H1 (cell line): ENCODE results near the gene DHPS. TPM values are rescaled to one million over a fixed set of nuclear protein-coding genes. Genes with fewer than 3 reads are reported as not detected.

Source experiments
- FOSL1 ChIP-seq: IDR thresholded peaks from 2 replicates; pipeline ENCODE4 v1.6.1; 2011; ENCODE audit warnings: mild to moderate bottlenecking, low read depth, low read length, moderate library complexity; ENCODE audit not compliant: insufficient read depth
- polyA plus RNA-seq, 7 experiments: library from polyadenylated mRNA; depleted of rRNA in 3 of 7; stranded (reverse) in 5 of 7; unstranded in 2 of 7; fragments of >200 nt in 5 of 7; fragments of 200-250 nt in 2 of 7; gene quantifications; 1 replicate in 5 of 7; 2 replicates in 1 of 7; 4 replicates in 1 of 7; pipeline versions ENCODE4 v1.2.1 to v1.2.3, GENCODE V29; 2011 to 2013; ENCODE audit warnings: missing spikeins in 2 of 7, mixed read lengths in 2 of 7
- total RNA-seq: library from RNA; stranded (reverse); fragmentation: NEBNext Ultra II Directional; extraction: Animal tissue kit (Norgen Biotek cat#: 25700); gene quantifications from 2 replicates; pipeline ENCODE4 v1.2.1, GENCODE V29; 2021
- TF ChIP-seq, protein P1 (sequence below): fragments of 300-600 bp; sonication (generic); IDR thresholded peaks from 2 replicates; pipeline ENCODE4 v1.7.1; 2012; ENCODE audit warnings: low read length, moderate library complexity, mild to moderate bottlenecking, inconsistent platforms; ENCODE audit not compliant: insufficient replicate concordance

The DHPS gene
- total and polyA plus RNA-seq, 2 of the 8 experiments (the other 6 are each of a cell fraction or from before 2014, with no cell fraction given) = 86.6 to 99.6 TPM

- TF ChIP-seq, protein P1, sequence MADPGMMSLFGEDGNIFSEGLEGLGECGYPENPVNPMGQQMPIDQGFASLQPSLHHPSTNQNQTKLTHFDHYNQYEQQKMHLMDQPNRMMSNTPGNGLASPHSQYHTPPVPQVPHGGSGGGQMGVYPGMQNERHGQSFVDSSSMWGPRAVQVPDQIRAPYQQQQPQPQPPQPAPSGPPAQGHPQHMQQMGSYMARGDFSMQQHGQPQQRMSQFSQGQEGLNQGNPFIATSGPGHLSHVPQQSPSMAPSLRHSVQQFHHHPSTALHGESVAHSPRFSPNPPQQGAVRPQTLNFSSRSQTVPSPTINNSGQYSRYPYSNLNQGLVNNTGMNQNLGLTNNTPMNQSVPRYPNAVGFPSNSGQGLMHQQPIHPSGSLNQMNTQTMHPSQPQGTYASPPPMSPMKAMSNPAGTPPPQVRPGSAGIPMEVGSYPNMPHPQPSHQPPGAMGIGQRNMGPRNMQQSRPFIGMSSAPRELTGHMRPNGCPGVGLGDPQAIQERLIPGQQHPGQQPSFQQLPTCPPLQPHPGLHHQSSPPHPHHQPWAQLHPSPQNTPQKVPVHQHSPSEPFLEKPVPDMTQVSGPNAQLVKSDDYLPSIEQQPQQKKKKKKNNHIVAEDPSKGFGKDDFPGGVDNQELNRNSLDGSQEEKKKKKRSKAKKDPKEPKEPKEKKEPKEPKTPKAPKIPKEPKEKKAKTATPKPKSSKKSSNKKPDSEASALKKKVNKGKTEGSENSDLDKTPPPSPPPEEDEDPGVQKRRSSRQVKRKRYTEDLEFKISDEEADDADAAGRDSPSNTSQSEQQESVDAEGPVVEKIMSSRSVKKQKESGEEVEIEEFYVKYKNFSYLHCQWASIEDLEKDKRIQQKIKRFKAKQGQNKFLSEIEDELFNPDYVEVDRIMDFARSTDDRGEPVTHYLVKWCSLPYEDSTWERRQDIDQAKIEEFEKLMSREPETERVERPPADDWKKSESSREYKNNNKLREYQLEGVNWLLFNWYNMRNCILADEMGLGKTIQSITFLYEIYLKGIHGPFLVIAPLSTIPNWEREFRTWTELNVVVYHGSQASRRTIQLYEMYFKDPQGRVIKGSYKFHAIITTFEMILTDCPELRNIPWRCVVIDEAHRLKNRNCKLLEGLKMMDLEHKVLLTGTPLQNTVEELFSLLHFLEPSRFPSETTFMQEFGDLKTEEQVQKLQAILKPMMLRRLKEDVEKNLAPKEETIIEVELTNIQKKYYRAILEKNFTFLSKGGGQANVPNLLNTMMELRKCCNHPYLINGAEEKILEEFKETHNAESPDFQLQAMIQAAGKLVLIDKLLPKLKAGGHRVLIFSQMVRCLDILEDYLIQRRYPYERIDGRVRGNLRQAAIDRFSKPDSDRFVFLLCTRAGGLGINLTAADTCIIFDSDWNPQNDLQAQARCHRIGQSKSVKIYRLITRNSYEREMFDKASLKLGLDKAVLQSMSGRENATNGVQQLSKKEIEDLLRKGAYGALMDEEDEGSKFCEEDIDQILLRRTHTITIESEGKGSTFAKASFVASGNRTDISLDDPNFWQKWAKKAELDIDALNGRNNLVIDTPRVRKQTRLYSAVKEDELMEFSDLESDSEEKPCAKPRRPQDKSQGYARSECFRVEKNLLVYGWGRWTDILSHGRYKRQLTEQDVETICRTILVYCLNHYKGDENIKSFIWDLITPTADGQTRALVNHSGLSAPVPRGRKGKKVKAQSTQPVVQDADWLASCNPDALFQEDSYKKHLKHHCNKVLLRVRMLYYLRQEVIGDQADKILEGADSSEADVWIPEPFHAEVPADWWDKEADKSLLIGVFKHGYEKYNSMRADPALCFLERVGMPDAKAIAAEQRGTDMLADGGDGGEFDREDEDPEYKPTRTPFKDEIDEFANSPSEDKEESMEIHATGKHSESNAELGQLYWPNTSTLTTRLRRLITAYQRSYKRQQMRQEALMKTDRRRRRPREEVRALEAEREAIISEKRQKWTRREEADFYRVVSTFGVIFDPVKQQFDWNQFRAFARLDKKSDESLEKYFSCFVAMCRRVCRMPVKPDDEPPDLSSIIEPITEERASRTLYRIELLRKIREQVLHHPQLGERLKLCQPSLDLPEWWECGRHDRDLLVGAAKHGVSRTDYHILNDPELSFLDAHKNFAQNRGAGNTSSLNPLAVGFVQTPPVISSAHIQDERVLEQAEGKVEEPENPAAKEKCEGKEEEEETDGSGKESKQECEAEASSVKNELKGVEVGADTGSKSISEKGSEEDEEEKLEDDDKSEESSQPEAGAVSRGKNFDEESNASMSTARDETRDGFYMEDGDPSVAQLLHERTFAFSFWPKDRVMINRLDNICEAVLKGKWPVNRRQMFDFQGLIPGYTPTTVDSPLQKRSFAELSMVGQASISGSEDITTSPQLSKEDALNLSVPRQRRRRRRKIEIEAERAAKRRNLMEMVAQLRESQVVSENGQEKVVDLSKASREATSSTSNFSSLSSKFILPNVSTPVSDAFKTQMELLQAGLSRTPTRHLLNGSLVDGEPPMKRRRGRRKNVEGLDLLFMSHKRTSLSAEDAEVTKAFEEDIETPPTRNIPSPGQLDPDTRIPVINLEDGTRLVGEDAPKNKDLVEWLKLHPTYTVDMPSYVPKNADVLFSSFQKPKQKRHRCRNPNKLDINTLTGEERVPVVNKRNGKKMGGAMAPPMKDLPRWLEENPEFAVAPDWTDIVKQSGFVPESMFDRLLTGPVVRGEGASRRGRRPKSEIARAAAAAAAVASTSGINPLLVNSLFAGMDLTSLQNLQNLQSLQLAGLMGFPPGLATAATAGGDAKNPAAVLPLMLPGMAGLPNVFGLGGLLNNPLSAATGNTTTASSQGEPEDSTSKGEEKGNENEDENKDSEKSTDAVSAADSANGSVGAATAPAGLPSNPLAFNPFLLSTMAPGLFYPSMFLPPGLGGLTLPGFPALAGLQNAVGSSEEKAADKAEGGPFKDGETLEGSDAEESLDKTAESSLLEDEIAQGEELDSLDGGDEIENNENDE = no peak
- no peak for TF ChIP-seq FOSL1
These were observed 45.3 kb upstream of the DHPS start (continued) for GRCh38 chr19:12726988-12727316.
